Vagina (tissue), 2 donors: ENCODE measurements around the gene DNAJC13.

Experiments used
- CTCF ChIP-seq, 3 experiments: fragments of 450-650 bp in 2 of 3; fragments of 200-600 bp in 1 of 3; sonication (generic) in 1 of 3; IDR thresholded peaks; one replicate each; pipeline ENCODE4 v1.5.1; 2017 to 2019; ENCODE audit warnings: antibody characterized with exemption in 3 of 3, mild to moderate bottlenecking in 2 of 3, moderate library complexity in 2 of 3
- POLR2A ChIP-seq, 2 donors: fragments of 450-650 bp; IDR thresholded peaks; one replicate each; pipeline ENCODE4 v1.6.1; 2017; ENCODE audit warnings: antibody characterized with exemption in 2 of 2, mild to moderate bottlenecking in 2 of 2, moderate library complexity in 2 of 2
- POLR2AphosphoS5 ChIP-seq, 2 donors: sonication (generic); formaldehyde crosslinking; IDR thresholded peaks; one replicate each; pipeline ENCODE4 v1.9.0; 2017; ENCODE audit warnings: antibody characterized with exemption in 2 of 2, mild to moderate bottlenecking in 2 of 2, low read depth in 1 of 2; ENCODE audit not compliant: insufficient read depth in 1 of 2

- no peak for TF ChIP-seq CTCF (IDR thresholded peaks at IDR 0.05)
- no peak for TF ChIP-seq POLR2AphosphoS5 (IDR thresholded peaks at IDR 0.05; ENCODE audit: insufficient read depth in 1 of 2, low read depth in 1 of 2)
- no peak for TF ChIP-seq POLR2A (IDR thresholded peaks at IDR 0.05)
Measured at GRCh38 chr3:132519914-132520313, 102.6 kb downstream of the DNAJC13 start.
